HCT116 (cell line): ENCODE measurements around the gene MDFIC2. TPM values are rescaled to one million over a fixed set of nuclear protein-coding genes. Genes with fewer than 3 reads are reported as not detected.

ENCODE experiments used
- ATAC-seq: fragments of 200-7000 bp; cut with Tn5 transposase; 2 replicates; pipeline ENCODE4 v1.9.1; 2020; ENCODE audit warnings: mild to moderate bottlenecking, moderate library complexity
- BruUV-seq: library from RNA; stranded (reverse); fragments of 400-500 nt; replicated peaks from 2 replicates; lab custom pipeline; 2021; lab: Mats Ljungman, UMichigan
- CTCF ChIA-PET: fragments of 300-600 bp; sonication (Branson Sonifier 250); formaldehyde crosslinking; loops from one replicate; lab custom pipeline; 2021; ENCODE audit warnings: antibody characterized with exemption; lab: Charles Lee
- POLR2A ChIA-PET: fragments of 300-600, 350-600 bp; sonication (Branson Sonifier 250); formaldehyde crosslinking; loops from one replicate; lab custom pipeline; 2021; ENCODE audit warnings: antibody characterized with exemption; lab: Charles Lee
- RAD21 ChIA-PET, 2 experiments: fragments of 300-600 bp; sonication (Branson Sonifier 250); formaldehyde crosslinking; loops; one replicate each; lab custom pipeline; 2023; ENCODE audit warnings: low total read pairs in 2 of 2; ENCODE audit not compliant: uncharacterized antibody in 2 of 2, unreplicated experiment in 2 of 2, low non-redundant PET in 1 of 2; lab: Charles Lee
- DNase-seq: peaks from one replicate; pipeline ENCODE4 v3.0.0-alpha.2; 2010; ENCODE audit warnings: low read depth, low spot score
- H2AFZ ChIP-seq: fragments of 200-600 bp; shearing (Covaris generic), sonication (generic); 2 replicates; pipeline ENCODE4 v1.6.1; 2017; ENCODE audit warnings: low read depth, mixed run types, mixed read lengths, antibody characterized with exemption, low read length; ENCODE audit not compliant: poor library complexity, severe bottlenecking
- H3K27ac ChIP-seq: 2 replicates; pipeline ENCODE4 v1.5.1; 2012; ENCODE audit warnings: low read depth, low read length
- H3K27me3 ChIP-seq: fragments of 200-600 bp; sonication (generic); 2 replicates; pipeline ENCODE4 v1.6.1; 2016; ENCODE audit warnings: mixed run types, low read length, mixed read lengths; ENCODE audit not compliant: insufficient read depth
- H3K36me3 ChIP-seq, 2 experiments: fragments of 200-500 bp in 1 of 2; fragments of 200-600 bp in 1 of 2; sonication (Bioruptor generic) in 1 of 2; sonication (generic) in 1 of 2; 2 replicates each; pipeline versions ENCODE4 v1.5.1 to v1.6.1; 2014 to 2016; ENCODE audit warnings: low read length in 2 of 2, inconsistent platforms in 1 of 2, mixed read lengths in 1 of 2, mixed run types in 1 of 2; ENCODE audit not compliant: insufficient read depth in 2 of 2, control insufficient read depth in 1 of 2
- H3K4me1 ChIP-seq, 2 experiments: fragments of 200-600 bp in 1 of 2; sonication (generic) in 1 of 2; 2 replicates each; pipeline versions ENCODE4 v1.5.1 to v1.6.1; 2012 to 2017; ENCODE audit warnings: low read length in 2 of 2, inconsistent platforms in 1 of 2, mild to moderate bottlenecking in 1 of 2, mixed read lengths in 1 of 2, mixed run types in 1 of 2, moderate library complexity in 1 of 2; ENCODE audit not compliant: insufficient read depth in 2 of 2, control insufficient read depth in 1 of 2
- H3K4me2 ChIP-seq: fragments of 200-600 bp; sonication (generic); 2 replicates; pipeline ENCODE4 v1.6.1; 2017; ENCODE audit warnings: mixed run types, low read length, mixed read lengths
- H3K4me3 ChIP-seq, 2 experiments: fragments of 200-600 bp in 1 of 2; sonication (generic) in 1 of 2; replicated peaks in 1 of 2; 2 replicates each; pipeline ENCODE4 v1.5.1; 2011 to 2016; ENCODE audit warnings: low read length in 2 of 2, control low read depth in 1 of 2, low read depth in 1 of 2, mild to moderate bottlenecking in 1 of 2, mixed read lengths in 1 of 2, mixed run types in 1 of 2
- H3K79me2 ChIP-seq: fragments of 200-600 bp; sonication (generic); 2 replicates; pipeline ENCODE4 v1.6.1; 2017; ENCODE audit warnings: mild to moderate bottlenecking, mixed run types, low read length, moderate library complexity, mixed read lengths; ENCODE audit not compliant: insufficient read depth
- H3K9ac ChIP-seq: fragments of 200-600 bp; sonication (generic); 2 replicates; pipeline ENCODE4 v1.6.1; 2016; ENCODE audit warnings: low read length, mixed read lengths
- H3K9me2 ChIP-seq: fragments of 200-600 bp; sonication (generic), shearing (Covaris generic); 2 replicates; pipeline ENCODE4 v1.6.1; 2017; ENCODE audit warnings: mixed run types, mild to moderate bottlenecking, moderate library complexity; ENCODE audit not compliant: insufficient read depth
- H3K9me3 ChIP-seq, 2 experiments: fragments of 200-500 bp in 1 of 2; fragments of 200-600 bp in 1 of 2; sonication (Bioruptor generic) in 1 of 2; sonication (generic) in 1 of 2; 2 replicates each; pipeline ENCODE4 v1.6.1; 2014 to 2017; ENCODE audit warnings: low read length in 2 of 2, mixed read lengths in 2 of 2, inconsistent platforms in 1 of 2, low read depth in 1 of 2, mild to moderate bottlenecking in 1 of 2, mixed run types in 1 of 2, moderate library complexity in 1 of 2; ENCODE audit not compliant: control insufficient read depth in 1 of 2, insufficient read depth in 1 of 2
- H4K20me1 ChIP-seq: fragments of 200-600 bp; sonication (generic), shearing (Covaris generic); 2 replicates; pipeline ENCODE4 v1.6.1; 2017; ENCODE audit warnings: mixed run types, mild to moderate bottlenecking, moderate library complexity; ENCODE audit not compliant: insufficient read depth
- ATF3 ChIP-seq: IDR thresholded peaks from 2 replicates; pipeline ENCODE4 v1.6.1; 2012
- CBX3 ChIP-seq: IDR thresholded peaks from 2 replicates; pipeline ENCODE4 v1.6.1; 2012; ENCODE audit warnings: low read depth
- CEBPB ChIP-seq: IDR thresholded peaks from 2 replicates; pipeline ENCODE4 v1.6.1; 2012; ENCODE audit warnings: low read depth
- EGR1 ChIP-seq: IDR thresholded peaks from 2 replicates; pipeline ENCODE4 v1.6.1; 2012; ENCODE audit warnings: low read depth
- EZH2phosphoT487 ChIP-seq: fragments of 200-600 bp; IDR thresholded peaks from 2 replicates; pipeline ENCODE4 v1.6.1; 2018; ENCODE audit warnings: antibody characterized with exemption, borderline replicate concordance
- FOSL1 ChIP-seq: IDR thresholded peaks from 2 replicates; pipeline ENCODE4 v1.6.1; 2012; ENCODE audit warnings: low read depth
- POLR2AphosphoS5 ChIP-seq: IDR thresholded peaks from 2 replicates; pipeline ENCODE4 v1.6.1; 2011; ENCODE audit warnings: mild to moderate bottlenecking, low read depth, low read length, moderate library complexity
- REST ChIP-seq: IDR thresholded peaks from 2 replicates; pipeline ENCODE4 v1.6.1; 2012; ENCODE audit warnings: low read depth
- SIN3A ChIP-seq: IDR thresholded peaks from 2 replicates; pipeline ENCODE4 v1.6.1; 2012; ENCODE audit warnings: low read depth
- TCF7L2 ChIP-seq: IDR thresholded peaks from 2 replicates; pipeline ENCODE4 v1.7.0; 2011; ENCODE audit warnings: borderline replicate concordance, inconsistent platforms; ENCODE audit not compliant: insufficient read depth, insufficient read length; ENCODE audit errors: extremely low read depth
- YY1 ChIP-seq: IDR thresholded peaks from 2 replicates; pipeline ENCODE4 v1.6.1; 2011; ENCODE audit warnings: low read length, low read depth, moderate library complexity, mild to moderate bottlenecking; ENCODE audit not compliant: insufficient replicate concordance; ENCODE audit errors: extremely low read depth
- ZFX ChIP-seq: fragments of 450-650 bp; IDR thresholded peaks from 2 replicates; pipeline ENCODE4 v1.6.1; 2017
- intact Hi-C: fragments of 100-400 bp; cut with micrococcal nuclease; formaldehyde crosslinking; loops from 2 replicates; pipeline ENCODE4 v1.10.0; 2022
- total RNA-seq: library from RNA; stranded (reverse); gene quantifications from one replicate; pipeline ENCODE4 v1.2.1, GENCODE V29; 2021; ENCODE audit not compliant: unreplicated experiment
- TF ChIP-seq, protein P1 (sequence below): IDR thresholded peaks from 2 replicates; pipeline ENCODE4 v1.6.1; 2012

Gene MDFIC2
- total RNA-seq, 1 experiment from 2014 or later: not detected

DNA sequence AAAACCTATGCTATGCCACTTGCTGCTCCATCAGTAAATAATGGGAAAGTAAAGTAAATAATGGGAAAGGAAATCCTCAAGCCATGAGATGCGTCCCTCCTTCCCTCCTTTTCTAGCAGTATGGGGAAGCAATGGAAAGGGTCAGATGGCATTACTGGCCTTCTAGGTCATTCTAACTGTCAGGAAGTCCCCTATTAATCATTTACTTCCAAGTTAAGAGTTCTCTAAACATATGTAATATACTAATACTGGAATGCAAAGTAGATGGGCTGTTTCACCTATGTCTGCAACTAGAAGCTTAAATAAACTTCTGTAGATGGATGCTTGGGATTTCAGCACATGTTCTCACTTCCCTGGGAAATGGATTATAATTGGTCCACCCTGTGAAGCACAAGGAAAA, 55.9 kb downstream of the MDFIC2 start:
- no peak overlapping the region for H2AFZ ChIP-seq
- H3K9ac ChIP-seq: no peak overlapping the region
- BruUV-seq: no TSS peak
- H3K4me3 ChIP-seq: no peak overlapping the region
- no peak overlapping the region for H3K27ac ChIP-seq
- no peak overlapping the region for H3K4me2 ChIP-seq
- no peak for ATAC-seq
- H3K9me2 ChIP-seq: no peaks in the 10 kb centered on the region
- H3K79me2 ChIP-seq: no peaks in the 10 kb centered on the region
- no peak for DNase-seq
- ChIA-PET RAD21 (no interaction called here), POLR2A (no interaction called here), CTCF (no interaction called here)
- no peaks in the 10 kb centered on the region for H3K9me3 ChIP-seq
- no peaks in the 10 kb centered on the region for H3K4me1 ChIP-seq
- no peaks in the 10 kb centered on the region for H4K20me1 ChIP-seq
- intact Hi-C loops: no loop called here
- no peaks in the 10 kb centered on the region for H3K36me3 ChIP-seq
- H3K27me3 ChIP-seq: no peaks in the 10 kb centered on the region
- TF ChIP-seq CEBPB: no peak

DNA sequence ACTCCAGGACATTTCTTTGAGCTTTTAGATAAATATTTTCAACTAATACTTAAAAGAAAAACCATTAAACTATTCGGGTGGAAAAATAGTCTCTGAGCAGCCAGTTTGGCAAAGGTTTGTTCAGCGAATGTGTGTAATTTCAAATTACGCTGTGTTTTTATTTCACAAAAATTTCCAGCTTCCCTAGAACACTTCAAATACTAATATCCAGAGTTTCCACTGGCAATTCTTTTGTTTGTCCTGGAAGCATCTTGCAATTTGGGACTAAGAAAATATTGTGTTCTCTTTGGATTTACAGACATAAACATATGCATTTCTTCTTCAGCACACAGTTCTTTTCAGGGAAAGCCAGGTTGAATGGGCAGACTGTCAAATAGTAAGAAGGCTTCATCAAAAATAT, 61.9 kb downstream of the MDFIC2 start:
- no TSS peak for BruUV-seq
- no peak for ATAC-seq
- RAD21 ChIA-PET: no interaction called here
- no peaks in the 10 kb centered on the region; the same call in 1 of the 2 replicates for H4K20me1 ChIP-seq
- intact Hi-C loops: no loop called here
- H3K79me2 ChIP-seq: no peaks in the 10 kb centered on the region
- H3K27ac ChIP-seq: no peak overlapping the region
- CTCF ChIA-PET: no interaction called here
- DNase-seq: no peak
- no peaks in the 10 kb centered on the region for H3K4me1 ChIP-seq
- no peak overlapping the region for H3K4me3 ChIP-seq
- no peaks in the 10 kb centered on the region for H3K9me2 ChIP-seq
- TF ChIP-seq ZFX: no peak
- no peak for TF ChIP-seq POLR2AphosphoS5
- no peak for TF ChIP-seq EZH2phosphoT487
- no peak for TF ChIP-seq FOSL1
- TF ChIP-seq SIN3A: no peak
- TF ChIP-seq REST: no peak
- no peak for TF ChIP-seq CBX3
- no peak for TF ChIP-seq ATF3
- TF ChIP-seq TCF7L2: no peak
- TF ChIP-seq EGR1: no peak
- TF ChIP-seq, protein P1, sequence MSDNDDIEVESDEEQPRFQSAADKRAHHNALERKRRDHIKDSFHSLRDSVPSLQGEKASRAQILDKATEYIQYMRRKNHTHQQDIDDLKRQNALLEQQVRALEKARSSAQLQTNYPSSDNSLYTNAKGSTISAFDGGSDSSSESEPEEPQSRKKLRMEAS: no peak
- no peak for TF ChIP-seq YY1
- H3K4me2 ChIP-seq: no peak overlapping the region
- no peaks in the 10 kb centered on the region; a peak in 1 of 4 replicates for H3K36me3 ChIP-seq
- H3K27me3 ChIP-seq: no peaks in the 10 kb centered on the region
- POLR2A ChIA-PET: no interaction called here
- H2AFZ ChIP-seq: no peak overlapping the region
- H3K9ac ChIP-seq: no peak overlapping the region
- peaks cover 0 to 4% of the 10 kb centered on the region in 2 experiments; a peak in 1 of 4 replicates for H3K9me3 ChIP-seq
